ENCODE measurements around the gene TMEM9. TPM values are rescaled to one million over a fixed set of nuclear protein-coding genes. Genes with fewer than 3 reads are reported as not detected.
A peak's percentile ranks its signal among the peaks of the same experiment; 100 is the strongest.

The TMEM9 gene
- total RNA-seq, 4 donors from 2014 or later = 11.9 to 38.8 (median 13.0) TPM

GRCh38 chr1:201096977-201097856, 57.1 kb downstream of the TMEM9 start:
- peak overlapping the region; percentile 89 to 98 (median 96) for H3K27ac ChIP-seq

GRCh38 chr1:201096041-201096461, 58.2 kb downstream of the TMEM9 start:
- Histone ChIP-seq H3K27me3 (no peaks in the 10 kb centered on the region), H3K4me3 (no peak overlapping the region), H3K27ac (peak overlapping the region; percentile 89 to 98 (median 96)), H3K4me1 (peaks cover 76 to 88% of the 10 kb centered on the region in 2 donors), H3K9me3 (no peaks in the 10 kb centered on the region), H3K36me3 (no peaks in the 10 kb centered on the region)
- peak; percentile 88 to 98 for DNase-seq
- peak; percentile 60 to 68 for ATAC-seq
- TF ChIP-seq CTCF (IDR thresholded peaks at IDR 0.05 in 4 of 5, conservative IDR thresholded peaks at IDR 0.05 in 1 of 5) (no peak), POLR2A (IDR thresholded peaks at IDR 0.05) (peak; percentile 11 to 23)
- in situ Hi-C loops (cut with MboI; ENCODE audit: low sequenced_read_pairs in 4 of 4) = no loop called here
- intact Hi-C loops (cut with DNase I; ENCODE audit: low total_unique reads) = loop anchor here (1.0 to 2.0 kb wide), 2 partner anchors 15 to 75 kb away; no protein-coding TSS in a partner anchor

More at GRCh38 chr1:201096977-201097856, 57.1 kb downstream of the TMEM9 start:
- DNase-seq (peak in 1 of 2 donors; percentile 48), ATAC-seq (peak in 1 of 2 donors; percentile 18)
- Histone ChIP-seq H3K4me1 (peaks cover 76 to 89% of the 10 kb centered on the region in 2 donors), H3K36me3 (no peaks in the 10 kb centered on the region), H3K9me3 (no peaks in the 10 kb centered on the region), H3K4me3 (no peak overlapping the region), H3K27me3 (no peaks in the 10 kb centered on the region)
- no peak for TF ChIP-seq POLR2A (IDR thresholded peaks at IDR 0.05)
- no peak for TF ChIP-seq CTCF (IDR thresholded peaks at IDR 0.05 in 4 of 5, conservative IDR thresholded peaks at IDR 0.05 in 1 of 5)
- intact Hi-C loops (cut with DNase I; ENCODE audit: low total_unique reads) = loop anchor here (1.0 to 2.0 kb wide), 2 partner anchors 14 to 74 kb away; no protein-coding TSS in a partner anchor
- in situ Hi-C loops (cut with MboI; ENCODE audit: low sequenced_read_pairs in 4 of 4) = no loop called here

GRCh38 chr1:201095581-201095980, 58.7 kb downstream of the TMEM9 start:
- H3K27me3 ChIP-seq = no peaks in the 10 kb centered on the region
- no peak for DNase-seq
- H3K36me3 ChIP-seq = no peaks in the 10 kb centered on the region
- intact Hi-C loops (cut with DNase I; ENCODE audit: low total_unique reads) = no loop called here
- H3K27ac ChIP-seq = peak overlapping the region; percentile 89 to 98 (median 96)
- peaks cover 77 to 88% of the 10 kb centered on the region in 2 donors for H3K4me1 ChIP-seq
- ATAC-seq = peak in 1 of 2 donors; percentile 7
- no peak for TF ChIP-seq CTCF (IDR thresholded peaks at IDR 0.05 in 4 of 5, conservative IDR thresholded peaks at IDR 0.05 in 1 of 5)
- TF ChIP-seq POLR2A (IDR thresholded peaks at IDR 0.05) = no peak
- H3K4me3 ChIP-seq = peak overlapping the region in 1 of 4 donors; percentile 22
- H3K9me3 ChIP-seq = no peaks in the 10 kb centered on the region
- in situ Hi-C loops (cut with MboI; ENCODE audit: low sequenced_read_pairs in 4 of 4) = no loop called here

GRCh38 chr1:201094832-201095231, 59.4 kb downstream of the TMEM9 start:
- TF ChIP-seq POLR2A (IDR thresholded peaks at IDR 0.05) = no peak
- no peak for TF ChIP-seq CTCF (IDR thresholded peaks at IDR 0.05 in 4 of 5, conservative IDR thresholded peaks at IDR 0.05 in 1 of 5)
- peak; percentile 77 to 94 for DNase-seq
- Histone ChIP-seq H3K4me3 (no peak overlapping the region), H3K27me3 (no peaks in the 10 kb centered on the region), H3K27ac (peak overlapping the region; percentile 89 to 98 (median 96)), H3K9me3 (no peaks in the 10 kb centered on the region), H3K4me1 (peaks cover 77 to 88% of the 10 kb centered on the region in 2 donors), H3K36me3 (no peaks in the 10 kb centered on the region)
- intact Hi-C loops (cut with DNase I; ENCODE audit: low total_unique reads) = no loop called here
- in situ Hi-C loops (cut with MboI; ENCODE audit: low sequenced_read_pairs in 4 of 4) = no loop called here
- peak; percentile 65 to 68 for ATAC-seq
